HG02798 (cell line): ENCODE measurements around the gene TGFB1.
A peak's percentile ranks its signal among the peaks of the same experiment; 100 is the strongest.
"Not testable (repeated sequence)": the region's sequence is repeated elsewhere in the genome, so short reads cannot be mapped to it uniquely, and the experiment has no call there.

Experiments
- ATAC-seq: cut with Tn5 transposase; IDR thresholded peaks from one replicate; pipeline ENCODE4 v1.9.1; 2021; ENCODE audit warnings: mild to moderate bottlenecking; ENCODE audit not compliant: unreplicated experiment, poor library complexity

Gene TGFB1

GRCh38 chr19:41350735-41351338 is 2.9 kb downstream of the TGFB1 start:
- ATAC-seq = no peak

GRCh38 chr19:41346916-41347315 is 6.8 kb downstream of the TGFB1 start:
- ATAC-seq = not testable (repeated sequence)

DNA sequence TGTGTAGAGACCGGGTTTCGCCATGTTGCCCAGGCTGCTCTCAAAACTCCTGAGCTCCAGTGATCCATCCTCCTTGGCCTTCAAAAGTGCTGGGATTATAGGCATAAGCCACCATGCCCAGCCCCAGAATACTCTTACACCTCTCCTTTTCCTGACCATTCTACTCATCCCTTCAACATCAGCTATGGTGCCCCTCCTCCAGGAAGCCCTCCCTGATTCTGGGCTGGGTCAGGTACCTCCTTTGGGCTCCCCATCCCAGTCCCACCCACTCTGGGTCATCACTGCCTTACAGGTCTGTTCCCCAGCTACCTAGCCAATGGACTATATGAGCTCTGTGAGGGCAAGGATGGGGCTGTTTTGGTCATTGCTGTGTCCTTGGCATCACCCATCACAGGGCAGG is 9.6 kb downstream of the TGFB1 start:
- no peak for ATAC-seq

DNA sequence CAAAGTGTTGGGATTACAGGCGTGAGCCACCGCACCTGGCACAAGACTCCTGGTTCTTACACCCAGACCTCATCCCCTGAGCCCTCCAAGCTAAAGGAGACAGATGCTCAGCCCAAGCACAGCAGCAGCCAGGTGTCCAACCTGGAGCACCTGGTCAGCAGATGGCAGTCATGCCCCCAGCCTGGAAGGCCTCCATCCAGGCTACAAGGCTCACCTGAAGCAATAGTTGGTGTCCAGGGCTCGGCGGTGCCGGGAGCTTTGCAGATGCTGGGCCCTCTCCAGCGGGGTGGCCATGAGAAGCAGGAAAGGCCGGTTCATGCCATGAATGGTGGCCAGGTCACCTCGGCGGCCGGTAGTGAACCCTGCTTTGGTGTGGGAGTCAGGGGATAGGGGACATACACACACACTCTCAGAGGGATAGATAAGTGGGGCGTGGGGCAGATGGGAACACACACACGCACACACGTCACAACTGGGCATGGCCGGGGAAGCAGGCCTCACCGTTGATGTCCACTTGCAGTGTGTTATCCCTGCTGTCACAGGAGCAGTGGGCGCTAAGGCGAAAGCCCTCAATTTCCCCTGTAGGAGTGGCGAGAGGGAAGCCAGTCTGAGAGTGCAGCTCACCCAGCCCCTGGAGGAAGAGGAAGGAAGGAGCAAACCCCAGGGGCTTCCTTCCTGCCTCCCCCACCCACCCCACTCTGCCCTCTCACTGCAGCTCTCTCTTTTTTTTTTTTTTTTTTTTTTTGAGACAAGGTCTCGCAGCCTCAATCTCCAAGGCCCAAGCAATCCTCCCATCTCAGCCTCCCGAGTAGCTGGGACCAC is 11.8 kb downstream of the TGFB1 start:
- no peak for ATAC-seq

DNA sequence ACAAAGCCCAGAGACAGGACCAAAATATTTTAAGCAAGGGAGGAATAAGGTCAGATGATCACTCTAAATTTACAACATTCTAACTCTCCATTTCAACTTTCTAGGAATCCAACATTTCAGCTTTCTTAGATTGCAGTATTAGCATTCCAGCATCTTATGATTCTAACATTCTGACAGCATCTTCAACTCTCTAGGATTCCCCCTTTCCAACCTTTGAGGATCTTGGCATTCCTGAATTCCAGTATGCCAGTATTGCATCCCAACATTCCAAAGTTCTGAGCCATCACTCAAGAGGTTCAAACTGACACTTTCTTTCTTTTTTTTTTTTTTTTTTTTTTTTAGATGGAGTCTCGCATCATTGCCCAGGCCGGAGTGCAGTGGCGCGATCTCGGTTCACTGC is 13.8 kb downstream of the TGFB1 start:
- ATAC-seq = no peak

DNA sequence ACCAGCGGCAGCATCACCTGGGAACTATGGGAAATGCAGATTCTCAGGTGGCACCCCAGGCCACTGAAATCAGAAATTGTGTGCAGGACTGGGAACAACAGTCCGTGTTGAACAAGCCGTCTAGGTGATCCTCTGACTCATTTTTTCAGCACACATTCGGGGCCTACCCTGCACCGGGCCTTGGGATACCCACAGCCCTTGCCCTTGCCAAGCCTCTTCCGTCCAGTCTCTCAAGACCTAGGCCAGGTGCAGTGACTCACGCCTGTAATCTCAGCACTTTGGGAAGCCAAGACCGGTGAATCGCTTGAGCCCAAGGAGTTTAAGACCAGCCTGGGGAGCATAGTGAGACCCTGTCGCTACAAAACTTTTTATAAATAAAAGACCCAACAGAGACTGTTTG is 18.3 kb downstream of the TGFB1 start:
- ATAC-seq = no peak

DNA sequence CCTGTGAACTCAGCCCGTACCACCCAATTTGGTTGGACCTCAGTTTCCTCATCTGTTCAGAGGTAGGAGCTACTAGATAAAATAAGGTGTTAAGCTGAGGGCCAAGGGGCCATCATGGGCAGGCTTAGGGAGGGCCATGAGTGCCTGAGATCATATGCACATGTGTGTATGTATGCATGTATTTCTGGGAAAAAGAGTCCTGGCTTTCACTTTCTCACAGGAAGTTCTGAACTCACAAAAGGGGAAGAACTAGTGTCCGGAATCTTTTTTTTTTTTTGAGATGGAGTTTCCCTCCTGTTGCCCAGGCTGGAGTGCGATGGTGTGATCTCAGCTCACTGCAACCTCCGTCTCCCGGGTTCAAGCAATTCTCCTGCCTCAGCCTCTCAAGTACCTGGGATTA is 18.9 kb downstream of the TGFB1 start:
- no peak for ATAC-seq

DNA sequence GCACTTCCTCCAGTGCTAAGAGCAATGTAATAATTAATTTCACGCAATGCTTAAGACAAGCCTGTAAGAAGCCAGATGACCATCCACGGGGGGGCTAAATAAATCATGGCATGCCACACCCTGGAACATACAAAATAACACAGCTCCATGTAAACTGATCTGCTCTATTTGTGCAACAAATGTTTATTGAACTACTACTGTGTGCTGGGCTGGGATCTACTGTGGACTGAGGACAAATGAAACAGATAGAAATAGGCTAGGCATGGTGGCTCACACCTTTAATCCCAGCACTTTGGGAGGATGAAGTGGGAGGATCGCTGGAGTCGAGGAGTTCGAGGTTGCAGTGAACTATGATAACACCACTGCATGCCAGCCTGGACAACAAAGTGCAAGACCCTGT is 21.3 kb downstream of the TGFB1 start:
- ATAC-seq = no peak

DNA sequence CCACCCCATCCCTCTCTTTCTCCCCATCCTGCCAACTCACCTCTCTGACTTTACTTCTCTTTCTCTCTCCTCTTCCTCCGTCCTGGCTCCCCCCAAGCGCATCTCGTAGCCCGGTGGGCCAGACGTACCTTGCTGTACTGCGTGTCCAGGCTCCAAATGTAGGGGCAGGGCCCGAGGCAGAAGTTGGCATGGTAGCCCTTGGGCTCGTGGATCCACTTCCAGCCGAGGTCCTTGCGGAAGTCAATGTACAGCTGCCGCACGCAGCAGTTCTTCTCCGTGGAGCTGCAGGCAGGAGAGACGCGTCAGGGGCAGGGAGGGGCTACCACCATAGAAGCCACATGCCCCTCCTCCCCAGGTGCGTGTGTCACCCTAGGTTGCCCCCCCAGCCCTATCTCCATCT is 21.7 kb downstream of the TGFB1 start:
- no peak for ATAC-seq

- ATAC-seq = no peak
Measured at GRCh38 chr19:41330946-41331678, 22.6 kb downstream of the TGFB1 start.

GRCh38 chr19:41330481-41330880 is 23.2 kb downstream of the TGFB1 start:
- no peak for ATAC-seq

DNA sequence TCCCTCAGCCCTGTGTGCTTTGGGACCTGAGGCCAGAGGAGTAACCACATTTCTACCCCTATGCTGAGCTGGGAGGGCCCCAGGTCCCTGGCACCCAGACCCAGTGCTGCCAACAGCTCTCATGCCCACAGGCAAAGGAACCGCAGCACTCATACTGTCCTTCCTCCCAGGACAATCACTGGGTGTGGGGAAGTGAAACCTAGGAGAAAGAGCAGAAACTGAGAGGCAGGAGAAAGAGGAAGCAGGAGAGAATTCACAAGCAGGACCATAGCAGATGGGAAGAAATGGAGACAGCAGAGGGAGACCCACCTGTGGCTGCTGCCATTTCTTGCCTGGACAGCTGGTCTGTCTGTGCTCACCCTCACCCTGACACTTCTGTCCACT is 24.9 kb downstream of the TGFB1 start:
- no peak for ATAC-seq

DNA sequence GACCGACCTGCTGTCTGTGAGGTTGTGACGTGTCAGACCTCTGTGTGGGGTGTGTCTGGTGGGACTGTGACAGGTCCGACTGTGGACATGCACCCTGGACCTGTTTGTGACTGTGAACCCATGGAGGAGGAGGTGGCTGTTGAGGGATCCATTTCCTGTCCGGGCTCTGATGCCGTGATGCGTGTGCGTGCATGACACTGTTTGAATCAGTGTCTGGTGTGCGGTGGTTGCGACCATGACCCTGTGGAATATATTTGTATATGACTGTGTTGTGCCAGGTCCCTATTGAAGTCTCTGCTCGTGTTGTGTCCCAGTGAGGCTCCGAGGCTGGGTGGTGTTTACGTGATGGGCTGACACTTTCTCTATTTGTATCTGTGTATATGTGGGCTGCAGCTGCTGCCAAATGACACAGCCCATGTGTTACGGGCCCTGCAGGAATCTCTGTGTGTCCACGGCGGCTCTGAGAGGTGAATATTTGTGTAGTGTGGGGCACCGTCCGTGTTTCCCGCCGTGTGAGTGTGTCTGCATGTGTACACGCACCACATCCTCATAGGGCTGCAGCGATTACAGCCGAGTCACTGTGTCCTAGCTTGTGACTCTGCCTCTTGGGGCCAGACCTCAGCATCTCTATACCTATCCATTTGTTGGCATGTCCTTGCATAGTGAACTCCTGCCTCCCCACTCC is 25.4 kb downstream of the TGFB1 start:
- no peak for ATAC-seq

GRCh38 chr19:41327576-41328156 is 26.1 kb downstream of the TGFB1 start:
- ATAC-seq = peak; percentile 69

DNA sequence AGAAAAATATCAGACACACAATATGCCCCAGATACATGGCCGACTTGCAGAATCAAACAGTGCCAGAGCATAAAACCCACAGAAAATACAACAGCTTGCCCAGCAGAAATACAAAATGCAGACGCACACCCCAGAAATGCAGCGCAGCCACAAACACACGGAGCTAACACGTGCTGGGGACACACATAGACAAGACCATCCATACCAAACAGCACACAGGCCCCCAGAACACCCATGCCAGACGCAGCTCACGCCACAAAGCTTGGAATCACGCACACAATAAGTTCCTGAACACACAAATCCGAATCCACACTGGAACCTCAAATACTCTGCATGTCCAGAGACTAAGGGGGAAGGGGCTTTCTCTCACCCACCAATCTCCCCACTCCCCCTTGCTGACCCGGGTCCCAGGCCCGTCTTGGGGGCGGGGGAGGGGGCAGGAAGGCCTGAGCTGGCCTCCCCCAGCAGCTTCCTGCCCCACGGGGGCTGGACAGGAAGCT is 26.6 kb downstream of the TGFB1 start:
- ATAC-seq = no peak

DNA sequence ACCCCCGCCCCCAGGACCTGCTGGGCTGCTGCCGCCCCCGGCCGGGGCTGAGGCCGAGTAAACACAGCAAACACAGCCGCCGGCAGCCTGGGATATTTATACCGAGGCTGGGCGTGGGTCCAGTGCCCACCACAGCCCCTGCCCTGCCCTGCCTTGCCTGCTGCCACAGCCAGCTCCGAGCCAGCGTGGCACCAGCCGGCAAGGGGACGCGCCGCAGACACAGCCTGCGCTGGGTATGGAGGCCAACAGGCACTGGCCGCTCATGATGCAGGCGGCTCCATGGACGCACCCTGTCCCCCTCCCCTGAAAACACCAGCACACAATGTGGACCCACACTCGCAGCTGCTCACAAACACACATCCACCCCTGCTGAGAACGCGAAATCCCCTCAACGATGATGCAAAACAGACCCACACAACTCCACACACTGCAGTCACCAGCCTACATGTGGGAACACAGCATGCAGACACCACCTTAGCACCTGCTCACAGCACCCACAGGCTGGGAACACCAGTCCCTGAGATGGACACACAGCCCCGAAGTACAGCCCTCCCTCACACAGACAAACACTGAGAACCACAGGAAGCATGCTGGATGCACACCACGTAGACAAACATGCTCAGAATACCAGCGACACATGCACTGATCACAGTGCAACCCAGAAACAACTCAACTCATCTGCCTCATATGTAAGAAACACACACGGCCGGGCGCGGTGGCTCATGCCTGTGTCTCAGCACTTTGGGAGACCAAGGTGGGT is 27.6 kb downstream of the TGFB1 start:
- ATAC-seq = no peak

DNA sequence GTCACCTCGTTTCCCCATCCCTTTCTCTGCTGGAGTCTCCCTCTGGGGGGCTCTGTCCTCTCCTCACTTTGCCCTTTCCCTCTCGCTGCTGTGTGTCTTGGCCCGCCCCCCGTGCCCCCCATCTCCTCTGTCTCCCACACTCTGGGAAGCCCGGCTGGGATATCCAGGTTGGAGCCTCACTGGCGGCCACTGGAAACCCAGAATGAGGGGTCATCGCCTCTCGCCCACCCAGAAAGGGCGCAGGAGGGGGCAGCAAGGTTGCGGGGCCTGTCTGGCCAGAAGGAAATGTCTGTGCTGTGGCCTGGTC is 28.1 kb downstream of the TGFB1 start:
- ATAC-seq = no peak

- no peak for ATAC-seq
Measured at GRCh38 chr19:41324921-41325639, 28.6 kb downstream of the TGFB1 start.

GRCh38 chr19:41324231-41324702 is 29.5 kb downstream of the TGFB1 start:
- ATAC-seq = no peak
